Activated CD8-positive, alpha-beta memory T cell treated with anti-CD3 and anti-CD28 coated beads for 1 hour (primary cell): Measurements from ENCODE around the gene MT2A.
A peak's percentile ranks its signal among the peaks of the same experiment; 100 is the strongest.

Source experiments
- DNase-seq, 2 donors: peaks; one replicate each; pipeline ENCODE4 v3.0.0-alpha.2; 2020; ENCODE audit warnings: low read depth in 1 of 2; ENCODE audit errors: extremely low read depth in 1 of 2

The MT2A gene

DNA sequence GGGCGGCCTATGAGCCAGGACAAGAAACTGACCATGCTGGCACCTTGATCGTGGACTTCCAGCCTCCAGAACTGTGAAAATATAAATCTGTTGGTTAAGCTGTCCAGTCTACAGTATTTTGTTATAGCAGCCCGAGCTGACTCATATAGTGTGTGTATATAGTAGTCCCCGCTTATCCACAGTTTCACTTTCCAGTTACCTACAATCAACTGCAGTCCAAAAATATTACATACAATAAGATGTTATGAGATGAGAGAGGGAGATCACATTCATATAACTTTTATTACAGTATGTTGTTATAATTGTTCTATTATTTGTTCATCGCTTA is 14.1 kb upstream of the MT2A start:
- DNase-seq, result no peak

DNA sequence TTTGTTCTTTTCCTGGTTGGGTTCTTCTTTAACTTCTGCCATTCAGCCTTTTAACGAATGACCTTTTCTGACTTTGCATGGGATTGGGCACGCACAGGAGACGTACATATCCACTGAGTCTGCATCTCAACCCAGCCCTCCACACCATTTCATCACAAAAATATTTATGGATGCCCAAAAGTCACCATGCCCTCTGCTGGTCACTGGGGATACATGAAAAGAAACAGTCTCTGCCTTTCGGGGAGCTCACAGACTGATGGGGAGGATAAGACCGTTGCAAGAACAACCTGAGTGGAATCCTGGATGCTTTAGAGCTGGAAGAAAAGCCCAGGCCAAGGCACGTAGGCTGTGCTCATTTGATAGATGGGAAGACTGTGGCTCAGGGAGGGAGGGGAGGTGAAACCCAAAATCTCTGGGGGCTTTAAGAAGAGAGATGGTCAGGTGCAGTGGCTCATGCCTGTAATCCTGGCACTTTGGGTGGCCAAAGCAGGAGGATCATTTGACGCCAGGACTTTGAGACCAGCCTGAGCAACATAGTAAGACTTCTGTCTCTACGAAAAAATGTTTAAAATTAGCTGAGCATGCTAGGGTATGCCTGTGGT is 7.9 kb upstream of the MT2A start:
- DNase-seq, result no peak

DNA sequence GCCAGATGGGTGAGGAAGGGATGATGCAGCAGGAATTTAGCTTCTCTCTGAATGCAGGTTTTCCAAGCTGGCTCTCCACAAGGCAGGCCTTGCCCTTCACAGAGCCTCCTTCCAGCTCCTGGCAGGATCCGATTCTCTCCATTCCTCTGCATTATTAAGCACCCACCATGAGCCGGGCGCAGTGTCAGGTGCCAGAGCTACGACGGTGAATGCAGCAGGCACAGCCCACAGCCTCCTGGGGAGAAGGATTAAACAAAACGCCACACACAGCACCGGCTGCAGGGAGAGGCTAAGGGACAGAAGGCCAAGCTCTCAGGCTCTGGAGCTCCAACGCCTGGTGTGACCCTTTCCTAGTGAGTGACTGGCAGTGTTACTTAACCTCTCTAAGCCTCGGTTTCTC is 7.1 kb upstream of the MT2A start:
- no peak for DNase-seq

DNA sequence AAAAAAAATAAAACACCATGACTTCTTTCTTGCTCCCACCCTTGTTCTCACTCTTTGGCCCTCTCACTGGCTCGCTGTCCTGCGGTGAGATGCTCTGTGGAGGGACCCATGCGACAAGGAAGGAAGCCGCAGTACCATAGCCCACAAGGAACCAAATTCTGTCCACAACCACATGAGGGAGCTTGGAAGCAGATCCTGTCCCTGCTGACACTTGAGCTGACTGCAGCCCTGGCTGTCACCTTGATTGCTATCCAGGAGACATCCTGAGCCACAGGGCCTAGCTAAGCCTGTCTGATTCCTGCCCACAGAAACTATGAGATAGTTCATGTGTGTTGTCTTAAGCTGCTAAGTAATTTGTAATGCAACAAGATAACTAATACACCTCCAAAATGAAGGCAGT is 4.8 kb upstream of the MT2A start:
- no peak for DNase-seq

DNA sequence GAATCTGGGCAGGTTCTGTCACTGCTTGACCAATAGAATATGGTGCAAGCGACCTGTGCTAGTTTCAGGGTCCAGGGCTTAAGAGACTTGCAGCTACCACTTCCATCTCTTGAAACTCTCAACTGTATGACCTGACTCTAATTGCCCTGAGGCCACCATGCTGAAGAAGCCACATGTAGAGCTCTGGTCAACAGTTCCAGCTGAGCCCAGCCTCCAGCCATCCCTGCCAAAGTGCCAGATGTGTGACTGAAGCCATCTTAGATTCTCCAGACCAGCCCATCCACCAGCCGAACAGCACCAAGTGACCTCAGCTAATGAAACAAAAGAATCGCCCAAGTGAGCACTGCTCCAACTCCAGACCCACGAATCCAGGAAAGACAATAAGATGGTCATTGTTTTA is 3.4 kb upstream of the MT2A start:
- no peak for DNase-seq

DNA sequence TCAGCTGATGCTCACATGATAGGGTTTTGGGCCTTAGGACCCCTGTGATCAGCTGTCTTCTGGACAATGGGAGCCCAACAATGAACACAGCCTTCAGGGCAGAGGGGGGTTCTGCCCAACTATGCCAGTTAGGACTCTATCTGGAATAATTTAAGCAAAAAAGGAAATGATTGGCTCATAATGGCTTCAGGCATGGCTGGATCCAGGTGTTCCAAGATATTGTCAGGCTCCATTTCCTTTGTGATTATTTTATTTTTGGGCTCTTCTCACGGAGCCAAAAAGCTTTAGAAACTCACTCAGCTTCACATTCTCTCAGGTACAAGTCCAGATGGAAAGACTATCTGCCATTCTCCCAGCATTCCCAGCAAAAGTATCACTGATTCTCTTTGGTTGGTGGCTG is 2.9 kb upstream of the MT2A start:
- DNase-seq, result no peak

DNA sequence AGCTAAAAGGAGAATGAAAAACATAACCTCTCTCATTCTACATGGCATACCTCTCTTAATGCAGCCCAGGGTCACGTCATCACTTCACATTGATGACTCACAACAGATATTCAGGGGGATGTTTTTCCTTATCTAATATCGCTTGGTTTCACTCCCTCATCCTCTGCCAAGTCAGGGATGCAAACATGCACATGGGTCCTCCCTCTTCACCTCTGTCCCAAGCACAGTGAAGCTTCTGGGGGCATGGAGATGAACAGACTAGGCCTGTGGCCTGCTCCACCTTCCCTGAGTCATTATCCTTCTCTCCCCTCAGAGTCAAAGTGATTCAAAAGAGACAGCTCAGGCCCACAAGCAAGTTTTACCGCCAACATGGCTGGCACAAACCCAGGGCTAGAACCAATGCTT is 2.3 kb upstream of the MT2A start:
- no peak for DNase-seq

DNA sequence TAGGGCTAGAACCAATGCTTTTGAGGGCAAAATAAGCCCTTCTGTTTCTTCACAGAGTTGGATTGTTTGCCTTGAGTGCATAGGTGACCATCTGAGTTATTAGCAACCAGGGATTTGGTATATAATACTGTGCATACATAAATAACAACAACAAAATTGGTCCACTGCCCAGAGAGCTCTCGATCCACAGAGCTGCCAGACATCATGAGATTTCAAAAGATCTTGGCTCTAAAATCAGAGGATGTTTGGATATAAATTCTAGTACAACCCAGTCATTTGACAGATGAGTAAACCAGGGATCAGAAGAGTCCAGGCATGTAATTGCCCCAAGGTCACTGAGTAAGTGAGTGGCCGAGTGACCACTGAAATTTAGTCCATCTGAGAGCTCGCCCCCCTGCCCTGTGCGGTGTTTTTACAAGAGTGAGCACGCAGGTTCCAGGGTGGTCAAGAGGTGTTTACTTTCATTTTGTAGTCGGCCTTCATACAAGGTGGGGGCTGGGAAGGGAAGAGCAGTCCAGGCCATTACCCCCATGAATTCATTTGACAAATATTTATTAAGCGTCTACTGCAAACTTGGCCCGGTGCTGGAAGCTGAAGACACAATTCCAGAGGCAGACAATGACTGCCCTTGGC is 1.8 kb upstream of the MT2A start:
- no peak for DNase-seq

DNA sequence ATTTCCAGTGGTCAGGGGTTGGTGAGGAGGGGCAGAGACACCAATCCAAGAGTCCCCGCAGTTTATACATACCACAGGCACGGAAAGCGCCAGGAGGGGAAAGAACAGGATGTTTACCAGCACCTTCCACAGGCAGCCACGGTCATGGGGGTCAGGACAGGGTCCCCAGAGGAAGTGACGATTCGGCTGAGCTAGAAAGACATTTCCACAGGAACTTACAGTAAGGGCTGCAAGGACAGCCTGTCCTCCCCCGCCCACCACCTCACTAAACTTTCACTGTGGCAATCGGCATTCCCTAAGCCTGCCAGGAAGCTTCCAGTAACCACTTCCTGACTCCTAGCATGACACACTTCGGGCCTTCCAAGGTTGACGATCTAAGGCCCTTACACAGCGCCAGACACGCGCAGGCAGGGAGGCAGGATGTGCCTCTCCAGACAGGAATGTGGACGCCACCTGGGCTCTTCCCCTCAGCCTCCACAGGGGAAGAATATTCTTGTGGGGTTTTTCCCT is 1.2 kb upstream of the MT2A start:
- DNase-seq, result no peak

DNA sequence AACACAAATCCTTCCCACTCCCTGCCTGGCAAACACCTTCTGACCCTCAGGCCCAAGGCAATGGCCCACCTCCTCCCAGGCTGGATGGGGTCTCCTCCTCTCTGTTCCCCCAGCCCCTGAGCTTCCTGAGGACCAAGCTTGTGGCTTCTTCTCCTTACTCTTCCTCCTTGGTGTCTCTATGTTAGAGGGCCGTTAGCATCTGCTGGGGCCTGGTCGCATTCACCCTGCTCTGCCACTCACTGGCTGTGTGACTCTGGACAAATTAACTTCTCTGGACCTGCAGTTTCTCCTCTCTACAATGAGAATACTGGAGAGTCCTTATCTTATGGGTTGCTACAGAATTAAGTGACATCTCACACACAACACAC is 725 bp upstream of the MT2A start:
- no peak for DNase-seq

DNA sequence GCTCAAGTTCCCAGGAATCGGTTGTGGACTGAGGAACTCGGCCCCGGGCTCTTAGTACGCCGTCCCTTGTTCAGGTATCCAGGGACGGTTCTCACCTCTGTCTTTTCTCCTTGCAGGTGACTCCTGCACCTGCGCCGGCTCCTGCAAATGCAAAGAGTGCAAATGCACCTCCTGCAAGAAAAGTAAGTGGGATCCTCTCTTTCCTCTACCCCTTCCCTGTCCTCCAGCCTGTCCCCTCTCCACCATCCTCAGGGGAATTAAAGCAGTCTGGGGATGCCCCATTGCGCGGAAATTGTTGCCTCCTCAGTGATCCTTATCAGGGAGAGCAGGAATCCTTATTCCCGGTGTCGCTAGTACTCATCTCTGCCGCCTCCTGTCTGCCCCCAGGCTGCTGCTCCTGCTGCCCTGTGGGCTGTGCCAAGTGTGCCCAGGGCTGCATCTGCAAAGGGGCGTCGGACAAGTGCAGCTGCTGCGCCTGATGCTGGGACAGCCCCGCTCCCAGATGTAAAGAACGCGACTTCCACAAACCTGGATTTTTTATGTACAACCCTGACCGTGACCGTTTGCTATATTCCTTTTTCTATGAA is 585 bp downstream of the MT2A start:
- no peak for DNase-seq

DNA sequence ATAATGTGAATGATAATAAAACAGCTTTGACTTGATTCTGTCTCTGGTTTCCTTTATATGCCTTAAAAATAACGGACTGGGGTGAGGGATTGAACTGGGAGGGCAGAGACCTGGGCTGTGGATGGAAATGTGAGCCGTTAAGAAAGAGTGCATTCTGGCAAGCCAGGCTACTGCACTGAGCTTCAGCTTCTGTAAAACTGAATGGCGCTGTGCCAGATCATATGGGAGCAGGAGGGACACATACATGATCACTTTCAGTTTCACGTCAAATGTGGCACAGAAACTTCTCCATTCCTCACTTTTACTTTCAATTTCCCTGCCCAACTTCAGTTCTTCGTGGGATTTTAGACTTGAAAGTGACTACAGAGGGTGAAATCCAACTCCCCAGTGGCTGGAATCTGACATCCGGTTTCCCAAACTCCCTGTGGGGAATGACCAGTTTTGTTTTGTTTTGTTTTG is 1.1 kb downstream of the MT2A start:
- DNase-seq, result no peak

DNA sequence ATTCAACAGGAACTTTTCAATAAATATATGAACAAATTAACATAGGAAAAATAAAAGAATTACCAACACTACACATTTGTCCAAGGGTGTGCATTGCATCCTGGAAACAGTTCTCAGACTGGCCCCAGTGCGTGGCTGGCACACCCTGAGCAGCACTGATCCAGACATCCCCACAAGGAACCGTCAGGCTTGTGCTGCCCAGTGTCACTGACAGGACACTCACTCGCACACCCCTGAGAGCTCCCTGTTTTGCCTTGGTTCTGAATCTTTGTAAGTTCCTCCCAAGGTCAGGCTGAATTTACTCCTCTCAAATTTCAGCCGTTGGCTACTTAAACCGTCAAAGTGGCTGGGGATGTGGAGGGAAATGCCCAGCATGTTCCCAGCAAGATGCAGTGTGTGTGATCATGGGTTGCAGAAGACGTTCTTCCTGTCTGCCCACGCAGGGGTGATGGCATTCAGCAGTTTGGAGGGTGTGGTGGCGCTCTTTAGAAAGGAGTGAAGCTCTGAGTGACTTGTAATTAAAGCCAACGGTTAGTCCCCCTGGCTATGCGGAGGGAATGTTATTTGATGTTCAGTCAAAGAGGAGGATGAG is 1.7 kb downstream of the MT2A start:
- peak in 1 of 2 donors; percentile 37 for DNase-seq

DNA sequence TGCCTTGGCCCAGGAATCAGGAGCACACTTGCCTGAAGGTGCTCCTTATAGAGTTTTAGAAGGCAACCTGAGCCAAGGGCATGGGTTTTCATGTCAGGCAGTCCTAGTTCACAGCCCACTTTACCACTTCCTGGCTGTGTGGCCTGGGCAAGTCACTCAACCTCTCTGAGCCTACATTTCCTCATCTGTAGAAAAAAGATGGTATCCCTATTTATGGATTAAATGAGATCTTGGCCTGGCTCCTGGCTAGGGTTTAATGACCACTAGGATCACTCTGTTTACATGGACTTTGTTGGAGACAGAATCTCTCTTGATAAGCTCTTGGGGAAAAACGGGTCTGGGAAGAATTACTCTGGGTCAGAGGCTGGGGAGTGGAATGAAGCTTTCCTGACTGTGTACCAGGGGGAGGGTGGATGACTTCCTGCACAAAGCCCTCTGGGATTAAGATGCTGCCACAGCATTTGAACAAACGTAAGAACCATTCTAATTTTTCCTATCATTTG is 2.3 kb downstream of the MT2A start:
- no peak for DNase-seq

DNA sequence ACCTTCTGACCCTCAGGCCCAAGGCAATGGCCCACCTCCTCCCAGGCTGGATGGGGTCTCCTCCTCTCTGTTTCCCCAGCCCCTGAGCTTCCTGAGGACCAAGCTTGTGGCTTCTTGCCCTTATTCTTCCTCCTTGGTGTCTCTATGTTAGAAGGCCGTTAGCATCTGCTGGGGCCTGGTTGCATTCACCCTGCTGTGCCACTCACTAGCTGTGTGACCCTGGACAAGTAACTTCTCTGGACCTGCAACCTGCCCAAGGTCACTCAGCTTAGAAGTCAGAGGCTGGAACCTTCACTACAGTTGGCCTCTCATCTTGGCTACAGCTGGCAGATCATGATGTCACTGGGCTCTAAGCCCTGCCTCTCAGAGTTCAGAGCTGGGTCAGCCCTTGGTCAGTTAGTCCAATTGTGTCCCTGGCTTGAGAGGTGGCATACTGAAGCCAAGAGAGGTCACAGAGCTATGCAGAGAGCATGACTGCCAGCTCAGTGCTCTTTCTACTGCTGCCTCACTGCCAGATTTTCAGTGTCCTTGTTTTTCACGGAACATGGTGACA is 3.0 kb downstream of the MT2A start:
- DNase-seq, result no peak

DNA sequence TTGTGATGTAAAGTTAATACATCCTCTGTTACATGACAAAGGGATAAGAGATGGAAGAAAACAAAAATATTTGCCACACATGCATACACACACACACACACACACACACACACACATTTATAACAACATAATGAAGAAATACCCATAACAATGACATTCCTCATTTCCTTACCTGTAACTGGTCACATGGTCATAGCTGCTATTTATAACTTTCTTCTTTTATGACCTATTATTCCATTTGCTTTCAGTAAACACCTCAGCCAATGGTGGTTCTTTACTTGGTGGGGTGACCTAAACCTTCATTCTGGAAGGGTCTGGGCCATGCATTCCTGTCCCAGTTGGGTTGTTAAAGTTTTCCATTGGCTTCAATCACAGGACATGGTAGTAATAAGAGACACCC is 5.3 kb downstream of the MT2A start:
- DNase-seq, result no peak

DNA sequence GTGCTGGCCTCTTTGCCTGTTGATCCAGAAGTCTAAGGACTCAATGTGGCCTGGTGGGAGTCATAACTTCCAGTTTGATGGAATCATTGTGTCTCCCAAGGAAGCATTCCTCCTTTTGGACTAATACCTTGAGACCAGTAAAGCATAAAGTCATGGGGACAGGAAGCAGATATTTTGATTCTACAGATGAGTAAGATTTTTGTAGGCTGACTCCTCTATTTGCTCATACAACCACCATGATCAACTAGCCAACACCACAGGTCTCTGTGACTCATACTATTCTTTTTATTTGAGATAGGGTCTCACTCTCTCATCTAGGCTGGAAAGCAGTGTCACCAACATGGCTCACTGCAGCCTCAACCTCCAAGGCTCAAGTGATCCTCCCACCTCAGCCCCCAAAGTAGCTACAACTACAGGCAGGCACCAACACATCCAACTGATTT is 6.2 kb downstream of the MT2A start:
- DNase-seq, result no peak

DNA sequence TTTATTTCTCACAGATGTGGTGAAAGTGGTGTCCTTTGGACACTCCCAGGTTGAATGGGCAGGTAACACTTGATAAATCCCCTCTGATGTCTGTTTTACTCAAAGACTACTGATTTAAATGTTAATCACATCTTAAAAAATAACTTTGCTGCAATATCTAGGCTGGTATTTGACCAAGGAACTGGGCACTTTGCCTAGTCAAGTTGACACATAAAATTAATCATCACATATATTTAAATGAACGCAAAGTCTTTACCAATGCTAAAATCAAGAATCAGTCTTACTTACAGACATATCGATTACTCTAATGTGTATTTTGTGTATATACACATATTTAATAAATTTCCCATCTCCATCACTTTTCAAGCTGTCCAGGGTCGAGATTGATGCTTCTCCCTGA is 7.0 kb downstream of the MT2A start:
- DNase-seq, result no peak

DNA sequence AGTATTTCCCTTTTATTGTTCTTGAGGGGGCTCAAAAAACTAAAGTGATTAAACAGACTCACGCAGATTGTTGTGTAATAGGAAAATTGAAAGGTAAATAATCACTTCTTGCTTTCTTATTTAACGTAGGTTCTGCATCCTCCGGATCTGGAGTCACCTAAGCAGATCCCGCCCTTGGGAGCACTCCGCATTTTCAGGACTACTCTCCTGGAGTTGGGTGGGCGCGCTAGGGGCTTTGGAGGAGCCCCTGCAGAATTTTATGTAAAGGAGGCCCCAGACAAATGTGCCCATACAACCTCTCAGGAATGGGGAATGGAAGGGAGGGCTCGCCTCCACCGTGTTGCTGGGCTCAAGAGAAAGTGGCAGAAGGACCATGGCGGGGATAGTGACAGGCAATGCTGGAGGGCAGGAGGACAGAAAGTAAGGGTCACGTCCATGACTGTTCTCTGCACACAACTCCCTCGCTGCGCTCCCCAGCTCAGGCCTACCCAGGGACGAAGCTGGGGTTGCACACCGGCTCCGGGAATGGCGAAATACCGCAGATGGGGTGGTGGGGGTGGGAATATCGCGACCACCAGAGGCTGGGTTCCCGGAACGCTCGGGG is 8.3 kb downstream of the MT2A start:
- no peak for DNase-seq

DNA sequence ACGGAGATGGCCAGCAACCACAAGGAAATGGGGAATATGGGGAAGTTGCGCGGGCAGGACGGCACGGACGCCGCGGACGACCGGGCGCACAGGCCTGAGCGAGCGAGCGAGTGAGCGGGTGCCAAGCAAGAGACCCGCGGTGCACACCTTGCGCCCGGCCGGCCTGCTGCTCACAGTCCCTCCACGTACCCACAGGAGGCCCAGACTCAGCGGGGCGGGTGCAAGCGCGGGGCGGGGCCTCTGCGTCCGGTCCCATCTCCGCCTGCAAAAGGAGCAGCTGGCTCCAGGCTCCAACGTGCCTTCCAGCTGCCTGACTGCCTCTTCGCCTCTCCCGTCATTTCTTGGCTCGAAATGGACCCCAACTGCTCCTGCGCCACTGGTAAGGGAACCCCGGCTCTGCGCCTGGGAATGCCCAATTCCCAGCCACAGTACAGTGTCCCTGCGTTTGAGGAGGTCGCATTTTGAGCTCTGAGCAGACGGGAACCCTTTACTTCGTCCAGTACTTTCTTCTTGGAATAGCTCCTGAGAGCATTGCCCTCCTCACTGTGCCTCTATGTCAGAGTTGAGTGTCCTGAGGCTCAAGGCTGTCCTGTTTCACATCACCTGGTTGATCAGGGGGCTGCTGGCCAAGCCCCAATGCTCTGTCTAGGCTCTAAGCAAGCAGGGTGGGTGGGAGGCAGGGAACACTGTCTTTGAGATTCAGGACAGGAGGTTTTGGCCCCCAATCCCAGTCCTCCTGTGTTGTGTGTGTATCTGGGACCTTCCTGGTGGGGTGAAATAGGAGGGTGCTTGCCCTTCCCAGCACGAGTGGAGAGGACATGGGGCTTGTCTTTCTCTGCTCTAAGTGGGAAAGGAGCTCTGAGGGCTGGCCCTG is 9.1 kb downstream of the MT2A start:
- DNase-seq, result no peak
